Stimulated activated CD4-positive, alpha-beta T cell treated with anti-CD3 and anti-CD28 coated beads, TNF-alpha, amount 100 ng/mL, for 4 hours (primary cell): ENCODE measurements around the gene DIPK1B.
A peak's percentile ranks its signal among the peaks of the same experiment; 100 is the strongest.
"Not testable (repeated sequence)": the region's sequence is repeated elsewhere in the genome, so short reads cannot be mapped to it uniquely, and the experiment has no call there.

Experiments used
- DNase-seq, 3 experiments: peaks; one replicate each; pipeline ENCODE4 v3.0.0-alpha.2; 2020; ENCODE audit warnings: low read depth in 3 of 3

DIPK1B gene

DNA sequence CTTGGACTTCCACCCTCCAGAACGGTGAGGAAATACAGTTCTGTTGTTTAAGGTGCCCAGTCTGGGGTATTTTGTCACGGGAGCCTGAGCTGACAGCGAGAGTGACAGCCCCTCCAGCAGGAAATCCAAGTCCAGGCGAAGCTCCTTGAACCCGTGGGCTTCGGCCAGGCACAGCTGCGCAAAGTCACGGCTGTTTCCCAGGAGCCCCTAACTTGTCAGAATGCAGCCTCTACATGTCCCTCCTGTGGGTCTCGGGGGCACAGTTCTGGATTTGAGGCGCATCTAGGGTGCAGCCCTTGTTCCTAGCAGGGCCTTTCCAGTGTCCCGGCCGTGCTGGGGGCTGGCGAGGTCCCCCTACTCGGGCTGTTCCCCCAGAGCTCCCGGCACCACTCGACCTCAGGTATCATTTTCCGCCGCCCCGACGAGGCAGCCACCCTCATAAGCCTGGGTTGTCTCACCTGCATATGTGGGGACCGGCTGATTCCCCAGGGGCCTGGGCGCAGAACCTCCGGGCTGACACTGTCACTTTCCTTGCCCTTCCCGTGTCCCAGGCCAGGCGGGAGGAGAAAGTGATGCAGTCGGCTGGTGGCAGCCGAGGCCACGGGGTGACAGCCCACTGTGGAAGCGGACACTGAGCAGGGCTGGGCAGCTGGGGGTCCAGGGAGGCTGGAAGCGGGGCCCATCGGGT, 41.1 kb downstream of the DIPK1B start:
- no peak for DNase-seq

DNA sequence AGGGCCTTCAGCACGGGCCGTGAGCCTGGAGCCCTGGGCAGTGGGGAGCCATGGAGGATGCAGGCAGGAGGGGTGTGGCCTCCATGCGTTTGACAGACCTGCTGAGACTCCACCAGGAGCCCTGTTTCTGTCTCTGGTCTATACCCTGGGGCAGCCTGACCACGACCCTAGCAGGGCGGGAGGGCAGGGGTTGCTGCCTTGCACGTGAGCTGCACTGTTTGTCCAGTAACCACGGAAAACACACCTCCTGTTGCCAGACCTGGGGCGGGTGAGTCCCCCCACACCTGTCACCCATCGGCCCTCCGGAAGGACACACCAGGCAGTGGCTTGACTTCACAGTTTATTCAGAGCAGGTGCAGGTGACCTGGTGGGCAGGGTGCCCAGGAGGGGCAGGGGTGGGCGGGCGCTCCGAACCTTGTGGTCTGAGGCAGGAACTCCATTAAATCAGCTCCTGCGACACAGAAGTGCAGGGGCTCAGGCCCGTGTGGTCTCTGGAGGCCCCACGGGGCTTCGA, 41.7 kb downstream of the DIPK1B start:
- DNase-seq = no peak

DNA sequence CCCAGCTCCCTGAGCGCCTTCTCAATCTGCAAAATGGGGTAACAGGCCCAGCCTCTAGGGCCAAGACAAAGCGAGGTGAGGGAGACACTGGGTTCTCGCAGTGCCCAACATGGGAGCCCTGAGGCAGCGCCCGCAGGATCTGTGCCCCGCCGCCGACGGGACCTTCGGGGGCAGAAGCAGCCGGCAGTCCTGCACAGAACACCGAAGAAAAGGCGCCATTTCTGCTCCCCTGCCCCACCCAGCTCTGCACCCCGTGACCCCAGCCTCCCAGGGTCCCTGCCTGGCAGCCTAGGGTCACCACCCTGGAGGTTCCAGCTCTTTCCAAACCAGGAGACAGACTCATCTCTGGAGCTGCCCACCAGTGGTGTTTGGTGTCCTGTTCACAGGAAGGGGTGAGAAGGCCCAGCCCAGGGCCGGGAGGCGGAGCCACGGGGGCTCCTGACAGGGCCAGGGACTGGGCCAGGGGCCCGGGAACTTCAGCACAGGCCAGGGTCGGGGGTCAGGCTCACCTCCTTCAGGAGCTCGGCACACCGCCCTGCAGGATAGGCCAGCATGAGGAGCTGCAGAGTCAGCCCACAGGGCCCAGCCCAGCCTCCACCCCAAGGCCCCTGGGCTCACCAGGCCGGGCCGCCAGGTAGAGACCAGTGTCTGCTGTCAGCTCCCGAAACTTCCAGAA, 42.4 kb downstream of the DIPK1B start:
- DNase-seq = no peak

DNA sequence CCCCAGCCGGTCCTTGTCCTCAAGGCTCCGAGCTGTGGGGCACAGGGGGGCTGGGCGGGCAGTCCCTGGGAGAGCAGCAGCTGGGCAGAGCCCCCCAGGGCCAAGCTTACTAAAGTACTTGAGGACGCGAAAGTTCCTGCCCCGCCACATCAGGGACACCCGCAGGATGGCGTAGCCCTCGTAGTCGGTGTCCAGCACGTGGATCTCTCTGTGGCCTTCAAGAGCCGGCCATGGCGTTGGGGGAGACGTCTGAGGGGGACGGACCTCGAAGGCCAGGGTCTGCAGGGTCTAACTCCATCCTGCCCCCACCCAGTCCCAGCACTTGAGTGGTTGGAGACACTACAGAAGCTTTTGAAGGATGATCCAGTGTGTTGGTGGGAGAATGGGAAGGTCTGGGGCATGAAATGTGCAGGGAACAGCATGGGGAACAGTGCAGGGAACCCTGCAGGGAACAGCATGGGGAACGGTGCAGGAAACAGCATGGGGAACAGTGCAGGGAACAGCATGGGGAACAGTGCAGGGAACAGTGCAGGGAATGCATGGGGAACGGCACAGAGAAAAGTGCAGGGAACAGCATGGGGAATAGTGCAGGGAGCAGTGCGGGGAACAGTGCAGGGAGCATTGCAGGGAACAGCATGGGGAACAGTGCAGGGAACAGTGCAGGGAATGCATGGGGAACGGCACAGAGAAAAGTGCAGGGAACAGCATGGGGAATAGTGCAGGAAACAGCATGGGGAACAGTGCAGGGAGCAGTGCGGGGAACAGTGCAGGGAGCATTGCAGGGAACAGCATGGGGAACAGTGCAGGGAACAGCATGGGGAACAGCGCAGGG, 43.1 kb downstream of the DIPK1B start:
- not testable (repeated sequence) for DNase-seq

DNA sequence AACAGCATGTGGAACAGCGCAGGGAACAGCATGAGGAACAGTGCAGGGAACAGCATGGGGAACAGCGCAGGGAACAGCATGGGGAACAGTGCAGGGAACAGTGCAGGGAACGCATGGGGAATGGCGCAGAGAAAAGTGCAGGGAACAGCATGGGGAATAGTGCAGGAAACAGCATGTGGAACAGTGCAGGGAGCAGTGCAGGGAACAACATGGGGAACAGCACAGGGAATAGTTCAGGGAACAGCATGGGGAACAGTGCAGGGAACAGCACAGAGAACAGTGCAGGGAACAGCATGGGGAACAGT, 43.7 kb downstream of the DIPK1B start:
- no peak for DNase-seq

GRCh38 chr9:136756836-136757235, 44.5 kb downstream of the DIPK1B start:
- no peak for DNase-seq

DNA sequence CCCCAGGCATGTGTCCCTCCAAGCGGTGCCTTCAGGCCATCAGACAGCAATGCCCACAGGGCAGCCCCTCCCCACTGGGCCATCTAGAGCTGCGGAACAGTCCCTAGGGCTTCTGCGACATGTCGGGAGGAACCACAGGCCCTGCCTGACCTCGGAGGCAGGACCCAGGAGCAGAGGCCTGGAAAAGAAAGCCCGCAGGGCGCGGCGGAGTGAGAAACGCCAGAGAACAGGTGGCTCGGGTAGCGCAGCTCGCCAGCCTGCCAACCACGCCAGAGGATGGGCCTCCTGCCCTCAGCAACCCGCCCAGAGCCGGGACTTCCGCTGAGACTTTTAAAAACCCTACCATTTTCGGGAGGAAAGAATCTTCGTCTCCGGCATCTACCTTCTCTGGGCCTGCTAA, 45.0 kb downstream of the DIPK1B start:
- no peak for DNase-seq

- no peak for DNase-seq
Measured at GRCh38 chr9:136757751-136758140, 45.4 kb downstream of the DIPK1B start.

DNA sequence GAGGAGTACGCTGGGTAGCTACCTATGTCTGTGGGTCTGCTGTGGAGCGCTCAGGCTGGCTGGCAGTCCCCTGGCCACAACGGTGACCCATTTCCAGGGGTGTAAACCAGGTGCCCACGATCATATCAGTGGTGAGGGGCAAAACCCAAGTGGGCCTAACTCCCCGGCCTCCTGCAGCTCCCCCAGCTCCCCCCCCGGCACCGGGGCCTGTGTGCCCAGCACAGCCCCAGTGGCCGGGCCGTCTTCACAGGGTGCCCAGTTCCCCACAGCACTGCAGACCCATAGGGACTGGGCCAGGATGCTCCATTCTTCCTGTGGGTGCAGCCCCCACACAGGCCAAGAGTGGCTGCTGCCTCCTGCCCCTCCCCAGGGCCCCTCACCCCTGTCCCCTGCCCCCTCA, 46.6 kb downstream of the DIPK1B start:
- DNase-seq = no peak

DNA sequence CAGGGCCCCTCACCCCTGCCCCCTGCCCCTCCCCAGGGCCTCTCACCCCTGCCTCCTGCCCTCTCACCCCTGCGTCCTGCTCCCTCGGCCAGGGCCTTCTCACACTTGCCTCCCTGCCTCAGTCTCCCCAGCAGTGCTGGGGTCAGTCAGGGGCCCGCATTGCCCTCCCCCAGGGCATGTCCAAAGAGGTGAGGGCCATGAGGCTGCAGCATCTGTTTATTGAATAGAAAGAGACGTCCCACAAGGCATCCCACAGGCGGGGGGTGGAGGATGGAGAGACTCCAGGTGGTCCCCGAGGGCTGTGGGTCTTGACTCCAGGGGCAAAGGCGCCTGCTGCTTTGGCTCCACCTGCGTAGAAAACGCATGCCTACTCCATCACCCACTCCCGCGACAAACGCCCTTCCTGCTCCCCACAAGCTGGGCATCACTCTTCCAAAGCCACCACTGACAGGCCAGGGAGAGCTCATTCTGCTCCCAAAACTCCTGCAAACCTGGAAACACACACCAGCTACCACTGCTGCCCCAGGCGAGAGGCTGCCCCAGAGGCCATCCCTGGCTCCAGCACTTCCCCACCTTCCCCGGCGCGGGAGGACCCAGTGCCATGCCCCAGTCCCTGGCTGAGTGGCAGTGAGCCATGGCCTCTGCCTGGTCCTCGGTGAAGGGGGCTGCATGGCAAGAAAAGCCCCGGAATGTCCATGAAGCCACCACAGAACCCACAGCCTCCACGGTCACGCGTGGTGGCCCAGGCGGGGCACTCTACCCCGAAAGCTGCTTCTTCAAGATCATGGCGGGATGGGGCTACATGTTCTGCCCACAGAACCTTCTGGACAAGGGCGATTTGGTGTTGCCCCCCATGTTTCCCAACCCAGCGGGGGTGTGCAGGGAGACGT, 47.3 kb downstream of the DIPK1B start:
- DNase-seq = no peak

- no peak for DNase-seq
Measured at GRCh38 chr9:136760424-136760823, 48.1 kb downstream of the DIPK1B start.

DNA sequence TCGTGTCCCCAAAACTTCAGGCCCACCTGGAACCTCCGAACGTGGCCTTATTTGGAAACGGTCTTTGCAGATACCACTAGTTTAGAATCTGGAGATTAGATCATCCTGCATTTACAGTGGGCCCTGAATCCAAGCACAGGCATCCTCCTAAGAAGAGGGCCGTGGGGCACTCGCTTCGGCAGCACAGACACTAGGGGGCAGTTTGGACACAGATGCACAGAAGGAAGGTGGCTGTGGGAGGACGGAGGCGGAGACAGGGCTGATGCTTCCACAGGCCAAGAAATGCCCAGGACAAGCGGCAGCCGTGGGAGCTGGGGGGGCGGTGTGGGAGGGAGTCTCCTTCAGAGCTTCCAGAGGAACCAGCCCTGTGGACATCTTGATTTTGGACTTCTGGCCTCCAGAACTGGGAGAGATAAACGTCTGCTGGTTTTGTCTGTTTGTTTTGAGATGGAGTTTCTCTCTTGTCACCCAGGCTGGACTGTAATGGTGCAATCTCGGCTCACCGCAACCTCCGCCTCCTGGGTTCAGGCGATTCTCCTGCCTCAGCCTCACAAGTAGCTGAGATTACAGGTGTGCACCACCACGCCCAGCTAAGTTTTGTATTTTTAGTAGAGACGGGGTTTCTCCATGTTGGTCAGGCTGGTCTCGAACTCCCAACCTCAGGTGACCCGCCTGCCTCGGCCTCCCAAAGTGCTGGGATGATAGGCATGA, 48.6 kb downstream of the DIPK1B start:
- DNase-seq = not testable (repeated sequence)

GRCh38 chr9:136761545-136761981, 49.2 kb downstream of the DIPK1B start:
- DNase-seq = no peak

DNA sequence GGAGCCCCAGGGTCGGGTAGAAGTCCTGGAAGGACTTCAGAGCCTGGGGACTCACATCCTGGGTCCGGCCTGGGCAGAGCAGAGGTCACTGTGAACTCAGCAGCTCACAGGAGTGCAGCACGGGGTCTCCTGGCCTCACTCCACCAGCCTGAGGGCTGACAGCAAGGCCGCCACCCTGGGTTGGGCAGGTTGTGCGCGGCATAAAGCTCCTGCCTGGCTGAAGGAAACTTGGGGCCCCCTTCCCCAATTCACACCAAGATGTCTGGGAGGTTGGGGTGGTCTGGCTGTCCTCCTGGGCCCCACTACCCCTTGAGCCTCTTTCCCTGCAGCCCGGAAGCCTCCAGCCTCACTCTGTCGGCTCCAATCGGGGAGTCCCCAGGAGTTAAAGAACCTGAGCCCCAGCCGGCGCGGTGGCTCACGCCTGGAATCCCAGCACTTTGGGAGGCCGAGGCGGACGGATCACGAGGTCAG, 49.9 kb downstream of the DIPK1B start:
- no peak for DNase-seq

DNA sequence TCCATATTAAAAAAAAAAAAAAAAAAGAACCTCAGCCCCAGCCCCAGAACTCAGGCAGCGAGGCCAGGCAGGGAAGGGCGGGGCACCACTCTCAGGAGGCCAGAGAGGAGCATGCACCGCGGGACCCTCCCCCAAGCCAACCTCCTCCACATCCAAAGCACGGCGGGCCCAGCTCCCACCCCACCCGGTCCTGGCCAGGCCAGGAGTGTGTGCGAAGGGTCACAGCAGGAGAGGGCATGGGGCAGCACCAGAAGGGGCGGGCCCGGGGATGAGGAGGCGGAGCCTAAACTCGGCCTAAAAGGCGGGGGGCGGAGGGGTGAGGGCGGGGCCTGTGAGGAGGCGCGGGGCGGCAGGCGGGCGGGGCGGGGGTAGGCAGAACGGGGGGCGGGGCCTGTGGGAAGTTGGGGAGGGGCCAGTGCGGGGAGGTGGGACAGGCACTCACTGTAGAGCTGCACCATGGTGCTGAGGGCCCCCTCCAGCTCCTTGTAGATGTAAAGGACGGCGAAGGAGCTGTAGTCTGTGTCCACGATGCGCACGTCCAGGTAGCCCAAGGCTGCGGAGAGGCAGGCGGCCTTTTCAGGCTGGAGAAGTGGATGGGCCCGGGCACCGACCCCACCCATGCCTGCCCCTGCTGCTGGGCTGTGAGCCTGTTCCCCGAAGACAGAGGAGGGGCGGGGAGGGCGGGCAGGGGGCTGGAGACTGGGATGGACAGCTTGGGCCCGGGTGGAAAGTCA, 50.7 kb downstream of the DIPK1B start:
- peak in 2 of 3 experiments; percentile 19 to 22 for DNase-seq

GRCh38 chr9:136763649-136764035, 51.3 kb downstream of the DIPK1B start:
- no peak for DNase-seq

DNA sequence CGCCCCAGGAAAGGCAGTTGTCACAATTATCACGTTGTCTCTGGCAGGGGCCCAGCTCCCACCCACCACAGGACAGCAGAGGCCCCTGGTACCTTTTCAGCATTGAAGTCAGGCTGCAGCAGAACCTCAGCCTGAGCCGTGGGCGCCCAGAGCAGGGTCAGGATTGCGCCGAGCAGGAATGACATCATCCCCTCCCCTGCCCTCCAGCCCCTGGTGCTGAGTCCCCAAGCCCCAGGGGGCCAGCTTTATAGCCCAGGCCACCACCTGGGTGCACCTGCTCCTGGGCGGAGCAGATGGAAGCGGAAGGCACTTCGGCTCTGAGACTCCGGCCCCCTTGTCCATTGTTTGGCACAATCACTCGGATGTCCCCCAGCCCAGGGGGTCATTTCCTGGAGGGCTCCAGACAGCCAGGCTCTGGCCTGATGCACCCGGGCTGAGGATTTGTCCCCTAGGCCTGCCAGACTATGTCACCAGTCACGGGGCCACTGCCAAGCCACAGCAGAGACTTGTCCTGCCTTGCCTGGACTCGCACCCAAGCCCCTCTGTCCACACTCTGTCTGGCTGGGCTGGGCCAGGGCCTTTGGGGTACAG, 52.0 kb downstream of the DIPK1B start, which contains the start of gene LCN15:
Gene LCN15 (minus strand): TSS at position 218 of the 591 bp plus-strand sequence. CDS start 30 bp downstream, at position 188.
- no peak for DNase-seq

DNA sequence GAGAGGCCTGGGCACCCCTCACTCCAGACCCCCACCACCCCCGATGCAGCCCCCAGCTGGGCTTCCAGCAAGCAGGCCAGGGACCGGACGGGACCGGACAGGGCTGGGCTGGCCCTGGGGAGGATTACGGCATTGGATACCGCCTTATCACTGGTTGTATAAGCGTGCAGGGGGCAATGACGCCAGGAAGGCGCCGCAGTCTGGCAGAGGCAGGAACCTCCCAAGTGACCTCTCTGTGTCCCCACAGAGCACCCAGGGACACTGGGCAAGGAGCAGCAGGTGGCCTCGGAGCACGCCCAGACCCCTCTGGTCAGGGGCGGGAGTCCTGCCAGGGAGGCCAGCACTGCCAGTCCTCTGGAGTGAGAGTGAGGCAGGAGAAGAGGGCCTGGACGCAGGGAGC, 52.7 kb downstream of the DIPK1B start:
- DNase-seq = no peak

GRCh38 chr9:136765745-136766409, 53.5 kb downstream of the DIPK1B start:
- not testable (repeated sequence) for DNase-seq
